HUDEP-2 (cell line): ENCODE results near the gene TNNC1.
A peak's percentile ranks its signal among the peaks of the same experiment; 100 is the strongest.

ENCODE experiments used
- DNase-seq, 76 experiments: peaks; one replicate each; lab custom pipeline; 2025; ENCODE audit not compliant: unreplicated experiment in 76 of 76; lab: John Stamatoyannopoulos, UW

The TNNC1 gene

GRCh38 chr3:52458770-52459545 lies 5.1 kb upstream of the TNNC1 start:
- no peak for DNase-seq

DNA sequence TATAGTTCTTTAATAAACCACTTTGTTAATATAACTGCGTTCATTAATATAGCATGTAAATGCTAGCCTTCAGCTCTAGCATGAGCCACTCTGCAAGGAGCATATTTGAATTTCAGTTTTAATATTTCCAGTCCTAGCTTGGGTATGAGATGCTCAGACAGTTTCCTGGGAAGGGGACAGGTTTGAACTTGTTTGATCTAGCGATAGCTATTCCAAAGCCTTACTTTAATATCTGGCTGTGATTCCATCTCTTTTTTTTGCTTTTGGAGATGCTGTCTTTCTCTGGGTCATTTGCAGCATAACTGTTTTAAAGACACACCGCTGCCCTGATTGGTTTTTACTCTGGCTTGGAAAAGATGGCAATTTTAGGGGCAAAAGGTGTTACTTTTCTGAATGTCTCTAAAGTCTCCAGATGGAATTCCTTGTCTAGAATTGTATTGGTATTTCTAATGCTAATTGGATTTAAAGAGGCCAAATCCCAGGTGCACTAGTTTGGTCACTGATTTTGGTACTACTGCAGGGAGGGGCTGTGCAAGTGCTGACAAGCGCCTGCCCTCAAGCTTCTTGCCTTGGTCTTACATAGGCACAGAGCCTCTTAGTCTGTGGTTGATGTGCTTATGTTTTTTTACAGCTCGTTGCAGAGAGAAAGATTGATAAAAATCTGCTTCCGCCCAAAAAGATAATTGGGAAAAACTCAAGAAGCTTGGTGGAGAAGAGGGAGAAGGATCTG lies 4.4 kb upstream of the TNNC1 start:
- DNase-seq, result no peak

DNA sequence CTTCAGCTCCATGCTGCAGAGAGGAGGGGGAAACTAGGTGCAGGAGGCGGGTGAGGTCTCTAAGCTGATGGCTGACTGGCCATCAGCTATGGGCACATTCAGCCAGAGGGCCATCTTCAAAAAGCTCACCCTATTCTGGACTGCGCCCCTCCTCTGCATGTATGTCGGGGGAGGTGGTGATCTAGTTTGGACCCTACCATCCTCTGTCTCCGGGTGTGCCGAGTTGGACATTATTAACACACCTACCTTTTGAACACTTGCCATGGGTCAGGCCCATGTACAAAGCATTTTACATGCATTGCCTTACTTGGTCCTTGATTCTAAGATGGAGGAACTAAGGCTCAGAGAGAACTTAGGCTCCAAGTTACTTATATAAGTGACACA lies 3.0 kb upstream of the TNNC1 start:
- no peak for DNase-seq

DNA sequence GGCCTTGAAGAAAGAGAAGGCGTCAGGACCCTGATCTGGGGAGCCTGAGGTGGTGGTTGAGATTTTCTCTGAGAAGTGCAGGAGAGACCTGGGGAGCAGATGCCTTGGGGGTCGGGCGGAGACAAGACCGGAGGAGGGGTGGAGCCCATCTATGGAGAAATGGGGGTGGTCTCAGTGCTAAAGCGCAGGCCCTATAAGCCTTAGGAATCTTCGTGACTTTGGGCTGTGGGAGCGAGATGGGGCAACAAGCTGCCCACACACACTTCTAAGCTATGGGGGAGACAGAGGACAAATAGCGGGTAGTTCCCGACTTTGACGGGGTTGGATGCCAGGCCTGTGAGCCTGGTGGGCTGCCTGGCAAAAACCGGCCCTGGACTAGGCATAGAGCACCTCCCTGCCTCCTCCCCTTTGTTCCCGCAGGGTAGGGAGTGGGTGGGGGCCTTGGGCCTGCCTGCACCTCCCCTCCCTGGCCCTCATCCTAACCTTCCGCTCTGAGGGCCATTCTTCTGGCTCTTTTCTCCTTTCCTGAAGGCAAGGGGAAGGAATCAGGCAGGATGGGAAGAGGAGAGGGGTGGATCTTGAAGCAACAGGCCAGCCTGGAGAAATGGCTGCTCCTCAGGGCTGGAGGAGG lies 2.4 kb upstream of the TNNC1 start:
- peak in 7 of 76 experiments; percentile 6 to 18 (median 11) for DNase-seq

DNA sequence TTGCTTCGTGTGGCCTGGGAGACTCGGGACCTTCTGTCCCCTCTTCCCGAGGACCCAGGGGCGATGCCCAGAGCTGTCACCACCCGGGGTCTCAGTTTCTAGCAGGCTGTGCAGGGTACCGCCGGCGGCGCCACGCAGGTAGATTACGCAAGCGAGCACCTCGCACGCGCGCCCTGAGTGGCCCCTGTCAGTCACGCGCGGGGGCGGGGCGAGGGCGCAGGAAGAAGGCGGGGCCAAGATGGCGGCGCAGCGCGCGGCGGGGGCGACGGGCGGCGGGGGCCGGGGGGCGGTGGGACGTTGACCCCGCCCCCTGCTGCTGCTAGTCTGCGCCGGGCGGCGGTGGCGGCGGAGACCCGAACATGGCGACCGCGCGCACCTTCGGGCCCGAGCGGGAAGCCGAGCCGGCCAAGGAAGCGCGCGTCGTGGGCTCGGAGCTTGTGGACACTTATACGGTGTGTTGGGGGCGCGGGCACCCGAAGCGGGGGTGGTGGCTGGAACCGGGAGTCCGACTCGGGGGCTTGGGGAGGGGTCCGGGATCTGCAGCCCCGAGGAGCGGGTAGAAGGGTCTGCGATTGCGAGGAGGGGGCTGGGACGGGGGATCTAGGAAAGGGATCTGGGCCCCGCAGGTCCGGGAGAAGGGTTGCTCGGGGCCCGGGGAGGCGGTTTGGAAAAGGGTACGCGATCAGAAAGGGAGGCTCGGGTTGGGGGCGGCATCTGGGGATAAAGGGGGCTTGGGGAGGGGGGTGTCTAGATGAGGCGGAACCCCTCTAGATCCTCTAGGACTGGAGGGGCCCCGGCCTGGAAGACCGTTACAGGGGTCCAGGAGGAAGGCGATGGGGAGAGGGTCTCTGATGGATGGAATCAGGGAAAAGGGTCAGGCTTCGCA lies 1.7 kb upstream of the TNNC1 start, which contains the start of gene NISCH:
Gene NISCH (plus strand): TSS at position 322 of the 886 bp plus-strand sequence. CDS start 38 bp downstream, at position 360.
- DNase-seq, result peak in 73 of 76 experiments; percentile 16 to 92 (median 76)

DNA sequence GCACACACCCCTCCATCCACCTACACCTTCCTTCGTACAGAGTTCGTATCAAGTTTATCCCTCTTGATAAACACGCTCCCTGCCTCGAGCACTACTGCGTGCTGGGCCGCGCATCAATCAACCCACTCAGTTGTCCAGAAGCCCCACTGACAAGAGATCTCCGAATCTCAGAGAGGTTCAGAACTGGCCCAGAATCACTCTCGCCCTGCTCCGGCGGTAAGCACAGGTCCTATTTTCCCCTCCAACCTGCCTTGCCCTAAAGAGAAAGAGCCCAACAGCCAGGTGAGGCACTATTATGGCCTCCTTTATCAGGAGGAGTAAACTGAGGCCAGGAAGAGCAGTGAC lies 1.1 kb upstream of the TNNC1 start:
- DNase-seq, result no peak

GRCh38 chr3:52454250-52454937 lies 553 bp upstream of the TNNC1 start:
- peak in 5 of 76 experiments; percentile 2 to 36 (median 20) for DNase-seq

DNA sequence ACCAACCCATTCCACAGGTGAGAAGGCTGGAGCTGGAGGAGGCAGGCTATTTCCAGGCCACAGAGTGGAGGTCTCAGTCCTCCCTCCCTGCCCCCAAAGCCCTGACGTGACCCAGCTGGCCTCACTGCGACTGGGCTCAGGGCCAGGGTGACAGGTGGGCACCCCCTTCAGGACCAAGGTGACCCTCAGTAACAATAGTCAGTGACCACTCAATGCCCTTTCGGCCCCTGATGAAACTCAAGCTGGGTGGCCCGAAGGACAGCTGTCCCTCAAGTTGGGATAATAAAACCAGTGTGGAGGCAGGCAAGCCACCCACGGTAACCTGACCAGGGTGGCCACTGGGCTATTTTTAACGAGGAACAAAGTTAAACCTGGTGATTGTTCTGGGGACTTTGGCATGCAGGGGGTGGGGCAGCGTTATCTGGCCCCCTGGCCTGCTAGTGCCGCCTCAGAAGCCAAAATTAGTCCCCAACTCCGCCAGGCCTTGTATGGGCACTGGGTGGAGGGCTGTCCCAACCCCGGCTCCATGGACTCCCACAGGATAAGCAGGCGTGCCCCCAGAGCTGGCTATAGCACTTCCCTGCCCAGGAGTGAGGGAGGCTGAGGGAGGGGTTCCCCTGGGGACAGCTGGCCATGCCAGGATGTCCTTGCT lies 1.1 kb downstream of the TNNC1 start:
- DNase-seq, result no peak

GRCh38 chr3:52452126-52452525 lies 1.7 kb downstream of the TNNC1 start:
- no peak for DNase-seq

GRCh38 chr3:52451237-52452083 lies 2.4 kb downstream of the TNNC1 start:
- no peak for DNase-seq

- DNase-seq, result no peak
Observed at GRCh38 chr3:52450489-52451236, 3.2 kb downstream of the TNNC1 start.

DNA sequence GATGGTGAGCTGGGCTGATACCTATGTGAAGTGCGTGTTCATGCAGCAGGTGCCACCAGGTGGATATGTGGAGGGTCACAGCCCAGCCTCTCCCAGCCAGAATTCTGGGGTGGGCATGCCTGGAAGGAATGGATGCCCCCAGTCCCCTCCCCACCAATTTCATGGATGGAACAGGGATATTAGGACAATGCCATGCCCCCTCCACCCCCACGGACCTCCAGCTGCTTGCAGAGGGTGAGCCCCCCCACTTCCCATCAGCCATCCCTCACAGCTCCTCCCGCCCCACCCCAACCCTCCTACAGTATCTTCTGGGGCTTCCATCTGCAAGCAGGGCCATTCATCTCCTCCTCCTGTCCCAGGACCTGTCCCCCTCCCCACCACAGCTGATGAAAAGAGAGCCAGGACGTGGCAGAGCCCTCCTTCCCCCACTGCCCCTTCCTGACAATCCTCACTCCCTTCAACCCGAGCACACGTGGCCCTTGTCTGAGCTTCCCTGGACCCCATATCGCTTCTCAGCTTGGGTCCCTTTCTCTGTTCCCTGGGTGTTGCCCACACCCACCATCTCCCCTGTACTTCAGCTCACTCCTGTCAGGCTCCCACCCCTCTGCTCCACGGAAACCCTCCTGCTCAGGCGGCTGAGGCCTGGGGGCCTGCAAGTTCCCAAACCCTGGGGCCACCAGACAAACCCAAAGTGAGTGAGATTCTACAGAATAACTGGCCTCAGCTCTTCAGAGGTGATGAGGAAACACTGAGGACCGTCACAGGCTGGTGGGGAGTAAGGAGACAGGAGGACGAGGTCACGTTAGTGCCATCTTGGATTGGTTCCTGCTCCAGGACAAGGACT lies 6.1 kb downstream of the TNNC1 start:
- DNase-seq, result no peak

GRCh38 chr3:52446631-52447511 lies 7.0 kb downstream of the TNNC1 start:
- peak in 60 of 76 experiments; percentile 4 to 76 (median 48) for DNase-seq

GRCh38 chr3:52446042-52446441 lies 7.8 kb downstream of the TNNC1 start:
- DNase-seq, result no peak

DNA sequence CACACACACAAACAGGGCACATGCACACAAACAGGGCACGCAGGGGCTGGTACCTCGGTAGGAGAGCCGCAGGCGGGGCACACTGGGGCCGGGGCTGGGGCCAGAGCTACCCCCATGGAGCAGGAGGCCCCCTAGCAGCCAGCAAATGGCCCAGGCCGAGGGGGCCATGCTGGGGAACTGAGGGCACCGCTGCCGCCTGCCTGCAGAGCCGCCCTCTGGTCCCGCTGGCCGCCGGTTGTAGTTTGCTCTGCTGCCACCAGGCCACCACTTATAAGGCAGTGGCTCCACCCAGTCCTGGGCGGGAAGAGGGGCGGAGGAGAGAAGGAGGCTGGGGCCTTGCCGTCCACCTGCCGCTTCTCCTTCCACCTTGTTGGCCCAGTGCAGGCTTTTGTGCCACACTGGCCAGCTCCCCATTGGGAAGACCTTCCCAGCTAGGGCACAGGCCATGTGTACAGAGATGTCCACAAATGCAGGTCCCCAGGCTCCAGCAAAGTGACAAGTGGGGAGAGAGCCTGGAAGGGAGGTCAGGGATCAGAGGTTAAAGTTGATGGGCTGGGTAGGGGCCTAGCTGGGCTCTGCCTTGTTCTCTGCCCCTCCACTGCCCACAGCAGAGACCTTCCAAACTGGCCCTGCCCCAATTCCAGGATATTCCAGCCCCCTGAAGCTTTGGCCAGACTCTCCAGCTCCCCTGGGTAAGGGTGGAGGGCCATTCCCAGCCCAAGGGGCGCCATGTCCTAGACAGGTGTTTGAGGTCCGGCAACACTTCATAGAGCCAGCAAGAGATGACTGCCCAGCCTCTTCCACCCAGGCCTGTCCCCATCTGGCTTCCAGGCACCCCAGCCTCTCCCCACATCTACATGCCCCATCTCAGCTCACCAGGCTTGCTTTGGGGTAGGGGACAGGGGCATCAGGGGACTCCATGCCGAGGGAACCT lies 8.7 kb downstream of the TNNC1 start, which contains the start of gene SEMA3G:
Gene SEMA3G (minus strand): TSS at position 244 of the 934 bp plus-strand sequence. CDS start 76 bp downstream, at position 168.
- peak in 71 of 76 experiments; percentile 4 to 82 (median 57) for DNase-seq
